ENCODE data around the gene FEZ2.

- TF ChIP-seq CTCF (IDR thresholded peaks at IDR 0.05): no peak
- TF ChIP-seq POLR2A (IDR thresholded peaks at IDR 0.05): no peak
These were observed 20.1 kb downstream of the FEZ2 start for GRCh38 chr2:36577884-36578283.

All from thyroid gland (tissue), 4 donors.